ENCODE measurements around the gene PPM1G.

- TF ChIP-seq CTCF (optimal IDR thresholded peaks at IDR 0.05 in 1 of 3, IDR thresholded peaks at IDR 0.05 in 1 of 3, conservative IDR thresholded peaks at IDR 0.05 in 1 of 3; ENCODE audit: extremely low read depth in 1 of 3, insufficient read depth in 2 of 3, low read length in 3 of 3) (no peak), EZH2 (IDR thresholded peaks at IDR 0.05; ENCODE audit: low read length) (no peak)
These were observed 22.0 kb upstream of the PPM1G start for GRCh38 chr2:27431395-27431794.

Data from keratinocyte (primary cell).